GM20431 (cell line): ENCODE results near the gene RFXANK.
"Not testable (repeated sequence)": the region's sequence is repeated elsewhere in the genome, so short reads cannot be mapped to it uniquely, and the experiment has no call there.

ENCODE experiments used
- in situ Hi-C: fragments of 300-500 bp; cut with MseI, MboI; formaldehyde crosslinking; loops from one replicate; pipeline ENCODE4 v1.15.0; 2020; ENCODE audit warnings: low sequenced_read_pairs; ENCODE audit not compliant: unreplicated experiment

RFXANK gene

DNA sequence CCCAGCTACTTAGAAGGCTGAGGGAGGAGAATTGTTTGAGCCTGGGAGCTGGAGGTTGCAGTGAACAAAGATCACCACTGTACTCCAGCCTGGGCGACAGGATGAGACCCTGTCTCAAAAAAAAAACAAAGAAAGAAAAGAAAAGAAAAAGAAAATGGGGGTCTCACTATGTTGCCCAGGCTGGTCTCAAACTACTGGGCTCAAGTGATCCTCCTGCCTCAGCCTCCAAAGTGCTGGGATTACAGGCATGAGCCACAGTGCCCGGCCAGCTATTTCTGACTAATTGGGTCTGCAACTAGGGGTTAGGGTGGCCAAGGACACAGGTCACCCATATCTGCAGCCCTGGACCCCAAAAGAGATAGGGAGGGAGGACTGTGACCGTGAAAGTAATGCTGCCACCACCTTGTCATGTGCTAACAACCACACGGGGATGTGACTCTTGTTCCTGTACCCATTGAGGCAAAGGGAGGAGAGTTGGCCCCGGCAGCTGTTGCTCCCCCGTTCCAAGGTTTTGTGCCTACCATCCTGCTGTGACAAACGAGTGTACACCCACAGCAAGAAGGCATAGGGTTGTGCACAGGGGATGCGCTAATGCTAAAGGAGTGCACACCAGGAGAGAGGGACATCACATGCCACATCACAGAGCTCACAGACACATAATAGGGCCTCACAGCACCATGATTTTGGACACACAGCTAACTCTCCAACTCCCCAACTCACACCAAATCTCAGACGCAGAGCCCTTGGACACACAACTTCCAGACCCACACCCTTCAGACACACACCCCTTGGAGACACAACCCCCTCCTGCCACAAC lies 22.6 kb upstream of the RFXANK start:
- in situ Hi-C loops: no loop called here

DNA sequence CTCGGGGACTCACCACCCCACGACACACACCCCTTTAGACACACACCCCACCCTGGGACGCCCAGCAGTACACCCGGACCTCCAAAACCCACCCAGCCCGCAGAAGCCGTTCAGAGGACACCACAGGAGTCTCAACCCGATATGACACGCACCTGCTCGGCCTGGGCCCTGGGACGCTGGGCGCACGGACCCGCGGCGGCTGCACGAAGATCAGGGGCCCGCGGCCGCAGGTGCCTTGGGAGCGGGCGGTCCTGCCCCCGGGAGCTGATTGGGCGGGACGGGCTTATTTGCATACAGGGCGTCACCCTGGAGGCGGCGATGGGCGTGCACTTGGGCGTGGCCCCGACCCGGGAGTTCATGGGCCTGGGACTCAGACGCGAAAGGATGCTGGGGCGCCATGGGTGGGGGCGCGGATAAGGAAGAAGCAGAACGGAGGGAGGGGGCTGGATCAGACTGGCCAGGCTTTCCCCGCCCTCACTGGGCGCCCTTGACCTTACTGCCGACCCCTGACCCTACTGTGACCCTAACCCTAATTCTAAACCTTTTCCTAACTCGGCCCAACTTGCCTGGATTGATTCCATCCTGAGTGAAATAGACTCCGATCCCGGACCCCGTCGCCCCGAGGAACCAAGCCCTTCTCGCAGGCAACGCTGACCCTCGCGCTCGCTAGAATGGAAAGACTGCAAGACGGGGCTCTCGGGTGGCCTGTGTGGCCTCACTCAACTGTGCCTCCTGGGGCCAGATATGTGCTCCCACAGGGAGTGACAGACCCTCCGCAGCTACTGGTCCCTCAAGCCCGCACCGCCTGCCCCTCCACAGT lies 21.8 kb upstream of the RFXANK start, which contains the start of gene MEF2B:
MEF2B (minus strand) TSS at position 211 of the 820 bp plus-strand sequence. CDS start 19,528 bp downstream, outside the sequence.
- in situ Hi-C loops: no loop called here

DNA sequence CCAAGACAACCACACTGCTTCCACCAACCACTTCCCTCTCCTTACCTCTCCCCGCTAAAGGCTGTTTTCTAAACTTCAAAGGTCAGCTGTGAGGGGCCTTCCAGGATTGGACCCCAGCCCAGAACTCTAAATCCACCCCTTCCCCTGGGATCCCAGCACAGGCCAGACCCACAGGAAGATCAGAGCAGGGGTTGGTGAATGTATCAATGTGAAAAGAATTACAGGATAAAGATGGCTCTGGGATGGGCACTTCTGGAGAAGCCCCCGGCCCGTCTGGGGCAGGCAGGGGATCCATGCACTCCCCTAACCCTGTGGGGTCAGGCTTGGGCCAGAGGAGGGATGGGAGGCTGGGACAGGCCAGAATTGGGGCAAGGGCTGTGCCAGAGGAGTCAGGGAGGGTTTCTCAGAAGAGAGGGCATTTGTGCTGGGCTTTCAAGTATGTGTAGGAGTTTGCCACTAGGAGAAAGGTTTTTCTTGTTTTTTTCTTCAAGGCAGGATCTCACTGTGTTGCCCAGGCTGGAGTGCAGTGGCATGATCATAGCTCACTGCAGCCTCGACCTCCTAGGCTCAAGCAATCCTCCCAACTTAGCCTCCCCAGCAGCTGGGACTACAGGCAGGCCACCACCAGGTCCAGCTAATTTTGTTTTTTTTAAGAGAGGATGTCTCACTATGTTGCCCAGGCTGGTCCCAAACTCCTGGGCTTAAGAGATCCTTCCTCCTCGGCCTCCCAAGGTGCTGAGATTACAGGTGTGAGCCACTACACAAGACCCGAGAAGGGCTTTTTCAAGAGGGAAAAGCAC lies 21.0 kb upstream of the RFXANK start:
- in situ Hi-C loops: no loop called here

DNA sequence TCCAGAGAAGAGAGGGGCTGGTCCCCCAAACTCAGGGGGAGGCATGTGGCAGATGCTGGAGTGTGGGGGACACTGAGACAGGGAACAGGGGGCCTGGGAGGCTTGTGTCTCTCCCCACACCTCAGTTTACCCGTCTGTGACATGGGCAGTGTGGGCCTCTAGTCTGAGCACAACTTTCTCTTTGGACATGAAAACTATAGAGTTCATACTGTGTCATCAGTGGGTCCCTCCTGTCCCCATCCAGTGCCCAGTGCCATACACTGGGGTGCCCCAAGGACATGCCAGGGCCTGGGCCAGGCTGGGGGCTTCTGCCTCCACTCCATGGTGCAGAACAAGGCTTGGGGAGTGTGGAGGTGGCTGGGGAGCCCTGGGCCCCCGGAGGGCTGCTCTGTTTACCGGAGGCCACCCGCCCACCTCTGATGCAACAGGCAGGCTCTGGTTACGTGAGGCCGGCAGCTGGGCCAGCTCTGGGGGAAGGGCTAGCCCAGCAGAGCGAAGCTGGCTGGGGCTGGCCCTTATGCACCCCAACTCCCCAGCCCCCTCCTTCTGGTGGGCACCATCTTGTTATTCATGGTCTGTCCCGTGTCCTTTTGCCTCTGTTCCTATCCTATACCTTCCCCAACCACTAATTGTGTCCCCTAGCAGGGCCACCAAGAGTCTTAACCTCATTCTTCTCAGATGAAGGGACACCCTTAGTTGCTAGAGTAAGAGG lies 20.1 kb upstream of the RFXANK start:
- in situ Hi-C loops: no loop called here

DNA sequence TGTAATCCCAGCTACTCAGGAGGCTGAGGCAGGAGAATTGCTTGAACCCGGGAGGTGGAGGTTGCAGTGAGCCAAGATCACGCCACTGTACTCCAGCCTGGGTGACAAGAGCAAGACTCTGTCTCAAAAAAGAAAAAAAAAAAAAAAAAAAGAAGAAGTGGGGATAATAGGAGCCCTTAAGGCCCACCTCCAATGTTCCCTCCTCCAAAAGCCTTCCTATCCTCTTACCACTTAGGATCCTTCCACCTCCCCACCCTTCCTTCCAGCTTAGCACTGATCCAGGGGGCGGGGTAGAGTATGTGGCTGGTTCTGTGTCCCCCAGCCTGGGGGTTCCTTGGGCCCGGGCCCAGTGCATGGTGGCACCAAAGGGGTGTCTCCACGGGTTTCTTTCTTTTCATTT lies 18.8 kb upstream of the RFXANK start:
- in situ Hi-C loops: not testable (repeated sequence)

DNA sequence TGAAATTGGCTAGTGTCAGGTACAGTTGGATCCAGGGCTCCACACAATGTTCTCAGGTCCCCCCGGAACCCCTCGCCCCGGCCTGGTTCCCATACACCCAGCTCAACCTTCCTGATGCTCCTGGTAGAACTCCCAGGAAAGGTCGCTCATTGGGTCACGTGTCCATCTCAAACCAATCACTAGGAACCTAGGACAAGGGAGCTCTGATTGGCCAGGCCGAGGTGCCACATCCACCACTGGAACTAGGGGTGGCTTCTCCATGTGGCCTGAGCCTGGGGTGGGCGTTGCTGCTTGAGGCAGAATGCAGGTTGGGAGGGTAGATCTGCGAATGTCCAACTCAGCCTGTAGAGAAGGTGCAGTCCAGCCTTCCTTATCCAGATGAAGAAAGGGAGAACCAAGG lies 15.1 kb upstream of the RFXANK start:
- in situ Hi-C loops: no loop called here

DNA sequence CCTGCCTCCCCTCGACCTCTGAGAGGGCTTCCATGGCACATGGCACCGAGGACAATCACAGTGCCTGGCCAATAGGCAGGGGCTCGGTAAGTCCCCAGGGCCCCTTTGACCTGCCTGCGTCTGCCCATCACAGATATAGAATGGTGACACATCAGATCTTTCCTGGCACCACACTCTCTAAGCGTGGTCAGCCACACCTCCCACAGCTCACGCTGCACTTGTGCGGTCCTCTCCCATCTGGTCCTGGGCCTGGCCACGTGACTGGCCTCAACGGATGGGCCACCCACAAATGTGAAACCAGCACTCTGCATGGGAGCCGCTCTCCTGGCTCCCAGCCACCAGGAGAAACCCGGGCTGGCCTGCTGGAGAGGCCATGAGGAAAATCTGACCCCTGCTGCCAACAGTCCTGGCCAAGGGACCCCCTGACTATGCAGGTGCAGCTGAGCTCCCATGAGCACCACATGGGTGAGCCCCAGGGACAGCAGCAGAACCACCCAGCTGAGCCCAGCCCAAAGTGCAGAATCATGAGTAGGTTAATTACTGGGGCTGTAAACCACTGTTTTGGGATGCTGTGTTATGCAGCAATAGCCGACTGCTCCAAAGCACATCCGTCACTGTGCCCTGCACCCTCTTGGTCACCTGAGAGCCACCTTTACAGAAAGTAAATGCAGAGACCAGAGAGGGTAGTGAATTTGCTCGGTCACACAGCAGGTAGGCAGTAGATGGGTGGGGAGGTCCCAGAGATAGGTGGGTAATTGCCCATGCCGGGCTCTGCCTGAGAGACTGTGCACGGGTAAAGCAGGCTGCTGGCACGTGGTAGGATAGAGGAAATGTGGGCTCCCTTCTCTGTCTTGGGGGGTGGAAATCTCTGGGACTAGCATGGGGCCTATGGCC lies 12.3 kb upstream of the RFXANK start:
- in situ Hi-C loops: no loop called here

DNA sequence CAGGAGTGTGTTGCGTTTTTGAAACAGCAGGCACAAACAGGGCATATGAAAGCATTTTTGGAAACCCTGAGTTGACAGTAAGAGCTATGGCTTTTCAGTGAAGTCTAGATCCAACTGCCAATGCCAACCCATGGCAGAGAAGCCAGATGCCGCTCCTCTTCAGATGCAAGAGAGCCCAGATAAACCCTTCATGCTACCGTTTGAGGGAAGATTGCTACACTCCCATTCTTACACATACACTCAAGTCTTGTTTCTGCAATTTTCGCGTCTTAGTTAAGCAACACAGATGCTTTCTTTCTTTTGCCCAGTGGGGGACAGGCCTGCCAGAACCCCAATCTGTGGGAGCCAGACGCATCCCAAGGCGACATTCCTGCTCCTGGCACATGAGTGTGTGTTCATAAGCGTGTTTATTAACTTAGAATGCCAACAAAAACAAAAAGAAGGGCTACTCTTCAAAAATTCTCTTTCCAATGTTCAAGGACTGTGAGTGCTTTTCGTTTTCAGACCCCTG lies 10.5 kb upstream of the RFXANK start:
- in situ Hi-C loops: no loop called here

DNA sequence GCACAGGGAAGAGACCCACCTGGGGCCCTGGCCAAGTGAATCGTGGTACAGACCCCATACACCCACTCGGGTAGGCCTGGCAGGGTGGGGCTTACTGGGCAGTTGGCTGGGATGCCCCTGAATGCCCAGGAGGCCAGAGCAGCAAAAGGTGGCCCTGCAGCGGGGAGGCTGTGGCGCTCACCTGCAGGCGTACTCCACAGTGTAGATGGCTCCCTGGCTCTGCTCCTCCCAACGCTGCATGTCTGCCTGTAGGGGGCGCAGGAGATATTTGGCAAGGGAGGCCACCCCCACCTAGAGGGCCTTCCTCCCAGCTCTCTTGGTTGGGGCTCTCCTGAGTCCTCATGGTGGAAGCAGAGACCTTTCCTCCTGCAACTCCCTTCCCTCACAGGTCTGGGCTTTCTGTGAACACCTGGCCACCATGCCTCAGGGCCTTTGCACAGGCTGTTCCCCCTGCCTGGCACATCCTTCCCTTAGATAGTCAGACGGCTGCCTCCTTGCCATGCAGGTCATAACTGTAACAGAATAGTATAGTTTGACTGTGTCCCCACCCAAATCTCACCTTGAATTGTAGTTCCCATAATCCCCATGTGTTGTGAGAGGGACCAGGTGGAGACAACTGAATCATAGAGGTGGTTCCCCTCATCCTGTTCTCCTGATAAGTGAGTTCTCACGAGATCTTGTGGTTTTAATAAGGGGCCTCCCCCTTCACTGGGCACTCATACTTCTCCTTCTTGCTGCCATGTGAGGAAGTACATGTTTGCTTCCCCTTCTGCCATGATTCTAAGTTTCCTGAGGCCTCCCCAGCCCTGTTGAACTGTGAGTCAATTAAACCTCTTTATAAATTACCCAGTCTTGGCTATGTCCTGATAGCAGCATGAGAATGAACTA lies 6.0 kb upstream of the RFXANK start:
- in situ Hi-C loops: no loop called here

DNA sequence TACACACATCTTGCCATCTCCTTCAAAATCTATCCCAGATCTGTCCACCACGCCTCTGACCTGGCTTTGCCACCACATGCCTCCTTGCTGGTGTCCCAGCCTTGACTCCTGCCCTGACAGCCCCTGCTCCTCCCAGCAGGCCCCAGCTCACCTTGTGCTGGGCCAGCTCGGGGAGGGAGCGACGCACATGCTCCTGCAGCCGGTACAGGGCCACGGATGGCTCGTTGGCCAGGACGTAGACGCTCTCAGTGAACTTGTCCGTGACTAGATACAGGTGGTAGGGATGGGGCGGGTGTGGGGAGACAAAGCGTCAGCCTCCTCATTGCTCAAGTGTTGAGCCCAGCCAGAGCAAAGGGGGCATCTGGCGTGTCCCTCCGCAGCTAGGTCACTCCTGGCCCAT lies 5.3 kb upstream of the RFXANK start:
- in situ Hi-C loops: no loop called here

DNA sequence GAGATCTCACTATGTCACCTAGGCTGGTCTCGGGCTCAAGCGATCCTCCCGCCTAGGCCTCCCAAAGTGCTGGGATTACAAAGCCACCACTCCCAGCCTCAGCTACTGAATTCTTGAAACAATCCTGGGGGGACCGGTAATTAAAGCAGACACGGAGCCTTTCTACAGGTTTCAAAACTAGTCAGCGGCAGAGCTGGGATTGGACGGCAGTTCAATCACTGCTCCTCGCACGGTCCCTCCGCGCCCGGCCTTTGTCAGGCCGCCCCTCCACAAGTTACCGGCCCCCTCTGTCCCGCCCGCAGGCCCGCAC lies 335 bp upstream of the RFXANK start:
- in situ Hi-C loops: no loop called here

DNA sequence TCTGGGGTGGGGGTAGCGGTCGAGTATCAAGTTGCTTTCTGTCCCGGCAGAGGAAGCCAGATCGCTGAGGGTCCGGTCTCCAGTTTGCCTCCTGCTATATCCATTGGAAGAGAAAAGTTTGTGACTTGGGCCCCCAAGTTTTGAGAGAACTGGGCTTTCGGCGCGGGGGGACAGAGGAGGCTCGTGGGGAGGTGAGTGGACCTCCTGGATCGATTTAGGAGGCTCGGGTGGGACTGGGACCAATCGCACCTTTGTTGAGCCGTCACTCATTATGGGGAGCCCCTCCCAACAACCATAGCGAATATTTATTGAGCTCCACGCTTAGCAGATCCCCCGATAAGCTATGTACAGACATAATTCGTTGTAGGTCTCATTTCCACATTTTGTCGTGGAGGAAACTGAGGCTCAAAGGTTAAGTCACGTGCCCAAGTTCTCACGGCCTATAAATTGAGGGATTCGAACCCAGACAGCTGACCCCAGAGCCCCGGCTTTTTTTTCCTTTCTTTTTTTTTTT lies 909 bp downstream of the RFXANK start:
- in situ Hi-C loops: no loop called here

DNA sequence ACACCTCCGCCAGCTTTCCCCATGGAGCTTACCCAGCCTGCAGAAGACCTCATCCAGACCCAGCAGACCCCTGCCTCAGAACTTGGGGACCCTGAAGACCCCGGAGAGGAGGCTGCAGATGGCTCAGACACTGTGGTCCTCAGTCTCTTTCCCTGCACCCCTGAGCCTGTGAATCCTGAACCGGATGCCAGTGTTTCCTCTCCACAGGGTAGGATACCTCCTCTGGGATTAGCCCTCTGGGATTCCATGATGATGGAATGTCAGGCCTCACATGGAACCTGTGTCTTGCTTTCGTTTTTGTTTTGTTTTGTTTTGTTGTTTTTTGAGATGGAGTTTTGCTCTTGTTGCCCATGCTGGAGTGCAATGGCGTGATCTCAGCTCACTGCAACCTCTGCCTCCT lies 1.9 kb downstream of the RFXANK start:
- in situ Hi-C loops: no loop called here

DNA sequence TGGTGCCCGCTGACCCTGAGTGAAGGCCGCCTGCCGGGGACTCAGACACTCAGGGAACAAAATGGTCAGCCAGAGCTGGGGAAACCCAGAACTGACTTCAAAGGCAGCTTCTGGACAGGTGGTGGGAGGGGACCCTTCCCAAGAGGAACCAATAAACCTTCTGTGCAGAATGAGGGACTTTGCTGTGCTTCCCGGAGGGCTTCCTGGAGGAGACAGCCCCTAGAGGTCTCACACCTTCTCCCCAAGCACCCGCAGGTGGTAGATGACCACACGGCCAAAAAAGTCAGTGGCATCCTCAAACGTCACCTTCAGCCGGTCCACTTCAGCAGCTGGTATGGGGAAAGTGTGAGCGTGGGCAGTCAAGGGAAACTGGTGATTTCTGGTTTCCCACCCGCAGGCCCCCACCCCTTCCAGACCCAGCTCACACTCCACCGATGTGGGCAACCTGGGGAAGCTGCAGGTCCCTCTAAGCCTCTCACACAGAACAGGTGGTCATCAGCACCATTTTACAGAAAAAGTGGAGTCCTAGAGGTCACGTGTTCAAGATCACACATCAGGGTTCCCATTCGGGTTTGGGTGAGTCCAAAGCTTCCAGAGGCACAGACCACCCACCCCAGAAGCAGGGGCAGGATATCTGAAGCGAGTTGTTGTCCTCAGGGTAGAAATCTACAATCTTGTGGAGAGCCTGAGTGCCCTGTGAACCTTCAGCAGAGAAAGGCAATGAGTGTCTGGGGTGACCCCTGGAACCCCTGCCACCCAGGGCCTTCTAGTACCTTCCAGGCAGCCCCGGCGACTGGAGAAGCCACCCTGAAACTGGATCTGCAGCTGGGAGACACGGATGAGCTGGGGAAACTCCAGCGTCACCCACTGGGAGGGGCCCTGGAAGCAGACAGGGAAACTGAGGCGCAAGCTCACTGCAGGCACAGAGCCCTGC lies 9.9 kb downstream of the RFXANK start:
- in situ Hi-C loops: no loop called here

DNA sequence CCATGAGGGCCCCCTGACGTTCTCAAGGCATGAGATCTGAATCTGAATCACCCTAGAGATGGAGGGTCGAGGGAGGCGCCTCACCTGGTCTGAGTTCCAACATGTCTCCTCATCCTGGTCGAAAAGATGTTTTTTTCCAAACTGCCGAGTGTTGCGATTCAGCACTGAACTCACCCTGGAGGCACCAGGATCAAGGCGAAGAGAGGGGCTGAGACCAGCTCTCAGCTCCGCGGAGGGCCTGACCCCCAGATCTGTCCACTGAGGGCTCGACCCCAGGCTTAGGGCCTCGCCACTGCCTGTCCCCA lies 10.6 kb downstream of the RFXANK start:
- in situ Hi-C loops: no loop called here

DNA sequence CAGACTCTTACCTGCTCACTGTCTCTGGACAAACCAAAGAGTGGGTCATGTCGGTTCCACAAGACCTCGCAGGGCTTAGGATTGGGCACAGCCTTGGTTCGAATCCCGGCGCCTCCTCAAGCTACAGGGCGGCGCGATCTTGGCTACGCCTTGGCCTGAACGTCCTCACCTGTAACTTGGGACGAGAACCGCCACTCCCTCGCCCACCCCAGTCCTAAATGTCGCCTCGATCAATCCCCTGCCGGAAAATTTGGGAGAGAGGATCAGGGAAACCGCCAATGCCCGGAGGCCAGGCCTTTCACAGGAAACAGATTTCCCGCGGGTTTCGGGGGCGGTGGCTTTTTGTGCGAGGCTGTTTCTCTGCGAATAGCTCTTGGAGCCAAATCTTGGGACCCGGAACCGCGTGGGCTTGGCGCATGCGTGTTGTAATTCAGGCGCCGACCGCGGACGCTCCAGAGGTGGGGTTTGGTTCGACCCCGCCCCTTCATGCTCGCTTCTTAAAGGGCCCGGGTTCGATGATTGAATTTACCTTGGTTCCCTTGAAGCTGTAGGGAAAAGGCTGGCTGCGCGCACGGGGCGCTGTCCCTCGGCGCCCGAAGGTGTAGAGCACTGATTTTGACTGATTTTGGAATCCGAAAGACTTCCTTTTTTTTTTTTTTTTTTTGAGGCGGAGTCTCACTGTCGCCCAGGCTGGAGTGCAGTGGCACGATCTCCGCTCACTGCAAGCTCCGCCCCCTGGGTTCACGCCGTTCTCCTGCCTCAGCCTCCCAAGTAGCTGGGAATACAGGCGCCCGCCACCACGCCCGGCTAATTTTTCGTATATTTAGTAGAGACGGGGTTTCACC lies 11.2 kb downstream of the RFXANK start, which contains the start of gene NR2C2AP:
NR2C2AP (minus strand) TSS at position 403 of the 845 bp plus-strand sequence; CDS start at position 49, 354 bp downstream.
- in situ Hi-C loops: no loop called here
